HCT116 (cell line): ENCODE measurements around the gene LYRM9. TPM values are rescaled to one million over a fixed set of nuclear protein-coding genes. Genes with fewer than 3 reads are reported as not detected.

Experiments used
- ATAC-seq: fragments of 200-7000 bp; cut with Tn5 transposase; 2 replicates; pipeline ENCODE4 v1.9.1; 2020; ENCODE audit warnings: mild to moderate bottlenecking, moderate library complexity
- BruUV-seq: library from RNA; stranded (reverse); fragments of 400-500 nt; replicated peaks from 2 replicates; lab custom pipeline; 2021; lab: Mats Ljungman, UMichigan
- CTCF ChIA-PET: fragments of 300-600 bp; sonication (Branson Sonifier 250); formaldehyde crosslinking; loops from one replicate; lab custom pipeline; 2021; ENCODE audit warnings: antibody characterized with exemption; lab: Charles Lee
- POLR2A ChIA-PET: fragments of 300-600, 350-600 bp; sonication (Branson Sonifier 250); formaldehyde crosslinking; loops from one replicate; lab custom pipeline; 2021; ENCODE audit warnings: antibody characterized with exemption; lab: Charles Lee
- RAD21 ChIA-PET, 2 experiments: fragments of 300-600 bp; sonication (Branson Sonifier 250); formaldehyde crosslinking; loops; one replicate each; lab custom pipeline; 2023; ENCODE audit warnings: low total read pairs in 2 of 2; ENCODE audit not compliant: uncharacterized antibody in 2 of 2, unreplicated experiment in 2 of 2, low non-redundant PET in 1 of 2; lab: Charles Lee
- DNase-seq: peaks from one replicate; pipeline ENCODE4 v3.0.0-alpha.2; 2010; ENCODE audit warnings: low read depth, low spot score
- H2AFZ ChIP-seq: fragments of 200-600 bp; shearing (Covaris generic), sonication (generic); 2 replicates; pipeline ENCODE4 v1.6.1; 2017; ENCODE audit warnings: low read depth, mixed run types, mixed read lengths, antibody characterized with exemption, low read length; ENCODE audit not compliant: poor library complexity, severe bottlenecking
- H3K27ac ChIP-seq: 2 replicates; pipeline ENCODE4 v1.5.1; 2012; ENCODE audit warnings: low read depth, low read length
- H3K27me3 ChIP-seq: fragments of 200-600 bp; sonication (generic); 2 replicates; pipeline ENCODE4 v1.6.1; 2016; ENCODE audit warnings: mixed run types, low read length, mixed read lengths; ENCODE audit not compliant: insufficient read depth
- H3K36me3 ChIP-seq, 2 experiments: fragments of 200-500 bp in 1 of 2; fragments of 200-600 bp in 1 of 2; sonication (Bioruptor generic) in 1 of 2; sonication (generic) in 1 of 2; 2 replicates each; pipeline versions ENCODE4 v1.5.1 to v1.6.1; 2014 to 2016; ENCODE audit warnings: low read length in 2 of 2, inconsistent platforms in 1 of 2, mixed read lengths in 1 of 2, mixed run types in 1 of 2; ENCODE audit not compliant: insufficient read depth in 2 of 2, control insufficient read depth in 1 of 2
- H3K4me1 ChIP-seq, 2 experiments: fragments of 200-600 bp in 1 of 2; sonication (generic) in 1 of 2; 2 replicates each; pipeline versions ENCODE4 v1.5.1 to v1.6.1; 2012 to 2017; ENCODE audit warnings: low read length in 2 of 2, inconsistent platforms in 1 of 2, mild to moderate bottlenecking in 1 of 2, mixed read lengths in 1 of 2, mixed run types in 1 of 2, moderate library complexity in 1 of 2; ENCODE audit not compliant: insufficient read depth in 2 of 2, control insufficient read depth in 1 of 2
- H3K4me2 ChIP-seq: fragments of 200-600 bp; sonication (generic); 2 replicates; pipeline ENCODE4 v1.6.1; 2017; ENCODE audit warnings: mixed run types, low read length, mixed read lengths
- H3K4me3 ChIP-seq, 2 experiments: fragments of 200-600 bp in 1 of 2; sonication (generic) in 1 of 2; replicated peaks in 1 of 2; 2 replicates each; pipeline ENCODE4 v1.5.1; 2011 to 2016; ENCODE audit warnings: low read length in 2 of 2, control low read depth in 1 of 2, low read depth in 1 of 2, mild to moderate bottlenecking in 1 of 2, mixed read lengths in 1 of 2, mixed run types in 1 of 2
- H3K79me2 ChIP-seq: fragments of 200-600 bp; sonication (generic); 2 replicates; pipeline ENCODE4 v1.6.1; 2017; ENCODE audit warnings: mild to moderate bottlenecking, mixed run types, low read length, moderate library complexity, mixed read lengths; ENCODE audit not compliant: insufficient read depth
- H3K9ac ChIP-seq: fragments of 200-600 bp; sonication (generic); 2 replicates; pipeline ENCODE4 v1.6.1; 2016; ENCODE audit warnings: low read length, mixed read lengths
- H3K9me2 ChIP-seq: fragments of 200-600 bp; sonication (generic), shearing (Covaris generic); 2 replicates; pipeline ENCODE4 v1.6.1; 2017; ENCODE audit warnings: mixed run types, mild to moderate bottlenecking, moderate library complexity; ENCODE audit not compliant: insufficient read depth
- H3K9me3 ChIP-seq, 2 experiments: fragments of 200-500 bp in 1 of 2; fragments of 200-600 bp in 1 of 2; sonication (Bioruptor generic) in 1 of 2; sonication (generic) in 1 of 2; 2 replicates each; pipeline ENCODE4 v1.6.1; 2014 to 2017; ENCODE audit warnings: low read length in 2 of 2, mixed read lengths in 2 of 2, inconsistent platforms in 1 of 2, low read depth in 1 of 2, mild to moderate bottlenecking in 1 of 2, mixed run types in 1 of 2, moderate library complexity in 1 of 2; ENCODE audit not compliant: control insufficient read depth in 1 of 2, insufficient read depth in 1 of 2
- H4K20me1 ChIP-seq: fragments of 200-600 bp; sonication (generic), shearing (Covaris generic); 2 replicates; pipeline ENCODE4 v1.6.1; 2017; ENCODE audit warnings: mixed run types, mild to moderate bottlenecking, moderate library complexity; ENCODE audit not compliant: insufficient read depth
- ATF3 ChIP-seq: IDR thresholded peaks from 2 replicates; pipeline ENCODE4 v1.6.1; 2012
- EGR1 ChIP-seq: IDR thresholded peaks from 2 replicates; pipeline ENCODE4 v1.6.1; 2012; ENCODE audit warnings: low read depth
- JUND ChIP-seq: IDR thresholded peaks from 2 replicates; pipeline ENCODE4 v1.6.1; 2012
- MAX ChIP-seq: IDR thresholded peaks from 2 replicates; pipeline ENCODE4 v1.6.1; 2012
- POLR2A ChIP-seq: IDR thresholded peaks from 2 replicates; pipeline ENCODE4 v1.7.0; 2011; ENCODE audit warnings: borderline replicate concordance; ENCODE audit not compliant: insufficient read depth, insufficient read length; ENCODE audit errors: extremely low read depth
- POLR2AphosphoS5 ChIP-seq: IDR thresholded peaks from 2 replicates; pipeline ENCODE4 v1.6.1; 2011; ENCODE audit warnings: mild to moderate bottlenecking, low read depth, low read length, moderate library complexity
- REST ChIP-seq: IDR thresholded peaks from 2 replicates; pipeline ENCODE4 v1.6.1; 2012; ENCODE audit warnings: low read depth
- SP1 ChIP-seq: IDR thresholded peaks from 2 replicates; pipeline ENCODE4 v1.6.1; 2012; ENCODE audit warnings: low read depth
- TCF7L2 ChIP-seq: IDR thresholded peaks from 2 replicates; pipeline ENCODE4 v1.7.0; 2011; ENCODE audit warnings: borderline replicate concordance, inconsistent platforms; ENCODE audit not compliant: insufficient read depth, insufficient read length; ENCODE audit errors: extremely low read depth
- YY1 ChIP-seq: IDR thresholded peaks from 2 replicates; pipeline ENCODE4 v1.6.1; 2011; ENCODE audit warnings: low read length, low read depth, moderate library complexity, mild to moderate bottlenecking; ENCODE audit not compliant: insufficient replicate concordance; ENCODE audit errors: extremely low read depth
- ZBTB33 ChIP-seq: IDR thresholded peaks from 2 replicates; pipeline ENCODE4 v1.6.1; 2011; ENCODE audit warnings: mild to moderate bottlenecking, low read length, moderate library complexity; ENCODE audit not compliant: insufficient replicate concordance; ENCODE audit errors: extremely low read depth
- ZFX ChIP-seq: fragments of 450-650 bp; IDR thresholded peaks from 2 replicates; pipeline ENCODE4 v1.6.1; 2017
- ZNF274 ChIP-seq: fragments of 200-500 bp; sonication (Bioruptor generic); IDR thresholded peaks from 2 replicates; pipeline ENCODE4 v1.6.1; 2014; ENCODE audit warnings: mild to moderate bottlenecking, low read depth, low read length, inconsistent platforms
- intact Hi-C: fragments of 100-400 bp; cut with micrococcal nuclease; formaldehyde crosslinking; loops from 2 replicates; pipeline ENCODE4 v1.10.0; 2022
- total RNA-seq: library from RNA; stranded (reverse); gene quantifications from one replicate; pipeline ENCODE4 v1.2.1, GENCODE V29; 2021; ENCODE audit not compliant: unreplicated experiment

The LYRM9 gene
- total RNA-seq, 1 experiment from 2014 or later: 4.8 TPM

- Histone ChIP-seq H3K9me3 (no peaks in the 10 kb centered on the region), H3K9me2 (no peaks in the 10 kb centered on the region), H3K9ac (no peak overlapping the region), H3K79me2 (no peaks in the 10 kb centered on the region), H3K36me3 (no peaks in the 10 kb centered on the region), H2AFZ (peak overlapping the region; percentile 98), H4K20me1 (no peaks in the 10 kb centered on the region), H3K4me1 (peaks cover 17 to 19% of the 10 kb centered on the region in 2 experiments; a peak in 3 of 4 replicates), H3K27ac (no peak overlapping the region), H3K27me3 (no peaks in the 10 kb centered on the region), H3K4me3 (peak overlapping the region in 1 of 2 experiments; percentile 67; a peak in 1 of 4 replicates), H3K4me2 (peak overlapping the region; percentile 85)
- DNase-seq (no peak), ATAC-seq (no peak)
- CTCF ChIA-PET: interaction anchor here (0.7 to 4.0 kb wide), 12 partner anchors 9 to 358 kb away, joined by 3 to 57 read pairs (median 4); no protein-coding TSS in a partner anchor
- BruUV-seq: no TSS peak
- POLR2A ChIA-PET: interaction anchor here (1.2 kb wide), 1 partner anchor 147 kb away, joined by 5 read pairs; no protein-coding TSS in a partner anchor
- RAD21 ChIA-PET: interaction anchor here (0.6 to 1.8 kb wide), 3 partner anchors 86 to 358 kb away, joined by 3 to 7 read pairs (median 3); no protein-coding TSS in a partner anchor
- intact Hi-C loops: loop anchor here (5.0 kb wide), 1 partner anchor 358 kb away; no protein-coding TSS in a partner anchor
- TF ChIP-seq ATF3: no peak
- TF ChIP-seq ZNF274: no peak
- no peak for TF ChIP-seq TCF7L2
- TF ChIP-seq JUND: no peak
- no peak for TF ChIP-seq YY1
- TF ChIP-seq SP1: no peak
- TF ChIP-seq ZFX: no peak
- TF ChIP-seq POLR2A: no peak
These were observed 807 bp upstream of the LYRM9 start for GRCh38 chr17:27893841-27894503.

GRCh38 chr17:27892542-27892865, 661 bp downstream of the LYRM9 start:
- ChIA-PET RAD21 (interaction anchor here in 1 of 2 experiments (1.8 kb wide), 1 partner anchor 88 kb away, joined by 7 read pairs; no protein-coding TSS in a partner anchor), POLR2A (no interaction called here), CTCF (interaction anchor here (0.7 to 4.0 kb wide), 3 partner anchors 10 to 133 kb away, joined by 4 to 57 read pairs (median 4); no protein-coding TSS in a partner anchor)
- H3K4me2 ChIP-seq: peak overlapping the region; percentile 85
- H4K20me1 ChIP-seq: no peaks in the 10 kb centered on the region
- H3K36me3 ChIP-seq: no peaks in the 10 kb centered on the region
- no peaks in the 10 kb centered on the region for H3K27me3 ChIP-seq
- H3K27ac ChIP-seq: no peak overlapping the region
- H3K9ac ChIP-seq: peak overlapping the region; percentile 62
- no peak for DNase-seq
- peaks cover 28 to 30% of the 10 kb centered on the region in 2 experiments; a peak in 3 of 4 replicates for H3K4me1 ChIP-seq
- H3K9me2 ChIP-seq: no peaks in the 10 kb centered on the region
- no peaks in the 10 kb centered on the region for H3K9me3 ChIP-seq
- intact Hi-C loops: loop anchor here (5.0 kb wide), 1 partner anchor 360 kb away; no protein-coding TSS in a partner anchor
- no TSS peak for BruUV-seq
- H3K4me3 ChIP-seq: peak overlapping the region; percentile 56 to 67
- H2AFZ ChIP-seq: no peak overlapping the region
- no peak for ATAC-seq
- no peaks in the 10 kb centered on the region for H3K79me2 ChIP-seq
- TF ChIP-seq REST: no peak
- TF ChIP-seq YY1: no peak
- no peak for TF ChIP-seq MAX
- no peak for TF ChIP-seq EGR1
- no peak for TF ChIP-seq ZBTB33
- no peak for TF ChIP-seq JUND
- no peak for TF ChIP-seq POLR2AphosphoS5
